NT2/D1 (cell line): ENCODE data around the gene NFX1.

Source experiments
- DNase-seq: peaks from one replicate; pipeline ENCODE4 v3.0.0-alpha.2; 2011; ENCODE audit warnings: low read depth, low spot score
- H3K27me3 ChIP-seq: 2 replicates; pipeline ENCODE4 v1.6.0; 2011; ENCODE audit warnings: mild to moderate bottlenecking; ENCODE audit not compliant: insufficient read length, insufficient read depth
- H3K36me3 ChIP-seq: 2 replicates; pipeline ENCODE4 v1.6.1; 2011; ENCODE audit warnings: mild to moderate bottlenecking, low read length, mixed read lengths; ENCODE audit not compliant: insufficient read depth, insufficient read length
- H3K4me1 ChIP-seq: 2 replicates; pipeline ENCODE4 v1.5.1; 2011; ENCODE audit not compliant: insufficient read depth, insufficient read length
- H3K4me3 ChIP-seq: 2 replicates; pipeline ENCODE4 v1.5.1; 2011; ENCODE audit warnings: low read depth; ENCODE audit not compliant: insufficient read length
- H3K9ac ChIP-seq: 2 replicates; pipeline ENCODE4 v1.6.0; 2011; ENCODE audit warnings: low read depth; ENCODE audit not compliant: insufficient read length
- H3K9me3 ChIP-seq: 2 replicates; pipeline ENCODE4 v1.5.1; 2011; ENCODE audit warnings: mild to moderate bottlenecking, low read length; ENCODE audit not compliant: insufficient read depth
- SUZ12 ChIP-seq: IDR thresholded peaks from 2 replicates; pipeline ENCODE4 v1.6.1; 2011; ENCODE audit not compliant: insufficient read length, insufficient read depth; ENCODE audit errors: extremely low read depth
- YY1 ChIP-seq: IDR thresholded peaks from 2 replicates; pipeline ENCODE4 v1.6.1; 2011; ENCODE audit not compliant: insufficient read length, insufficient read depth
- ZNF274 ChIP-seq: IDR thresholded peaks from 2 replicates; pipeline ENCODE4 v1.6.1; 2011; ENCODE audit warnings: mild to moderate bottlenecking, low read depth, low read length

NFX1 gene

DNA sequence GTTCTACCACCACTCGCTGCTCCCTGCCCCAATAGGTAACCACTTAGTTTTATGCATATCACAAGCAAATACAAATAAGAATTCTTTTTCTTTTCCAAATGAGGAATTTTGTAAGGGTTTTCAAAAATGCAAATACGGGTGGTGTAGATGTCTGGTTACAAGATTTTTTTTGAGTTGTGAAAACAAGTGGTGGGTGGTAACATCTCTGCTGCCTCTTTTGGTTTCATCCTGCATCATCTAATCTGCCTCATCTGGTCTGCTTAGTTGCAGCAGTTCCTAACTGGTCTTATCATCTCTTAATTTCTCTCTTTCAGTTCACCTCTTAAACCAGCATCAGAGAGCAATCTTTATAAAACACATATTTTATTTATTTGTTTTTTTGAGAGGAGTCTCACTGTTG is 5.3 kb downstream of the NFX1 start:
- TF ChIP-seq ZNF274 (no peak), YY1 (no peak), SUZ12 (no peak)
- Histone ChIP-seq H3K9me3 (no peaks in the 10 kb centered on the region), H3K27me3 (no peaks in the 10 kb centered on the region), H3K9ac (no peak overlapping the region), H3K4me1 (no peaks in the 10 kb centered on the region), H3K36me3 (peaks cover 86% of the 10 kb centered on the region), H3K4me3 (no peak overlapping the region)
- no peak for DNase-seq

DNA sequence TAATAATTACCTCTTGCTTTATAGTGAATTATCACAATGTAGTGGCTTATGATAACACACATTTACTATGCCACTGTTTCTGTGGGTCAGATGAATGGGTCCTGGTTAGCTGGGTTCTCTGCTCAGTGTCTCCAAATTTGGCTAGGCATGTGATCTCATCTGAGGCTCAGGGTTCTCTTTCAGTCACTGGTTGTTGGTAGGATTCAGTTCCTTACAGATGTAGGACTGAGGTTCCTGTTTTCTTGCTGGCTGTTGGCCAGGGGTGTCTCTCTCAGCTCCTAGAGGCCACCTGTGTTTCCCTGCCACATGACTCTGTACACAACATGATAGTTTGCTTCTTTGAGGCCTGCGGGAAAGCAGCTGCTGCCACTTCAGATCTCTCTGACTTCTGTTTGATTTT is 7.1 kb downstream of the NFX1 start:
- H3K36me3 ChIP-seq = peaks cover 97% of the 10 kb centered on the region
- DNase-seq = no peak
- no peaks in the 10 kb centered on the region for H3K4me1 ChIP-seq
- H3K27me3 ChIP-seq = no peaks in the 10 kb centered on the region
- H3K4me3 ChIP-seq = no peak overlapping the region
- no peak for TF ChIP-seq ZNF274
- H3K9me3 ChIP-seq = no peaks in the 10 kb centered on the region
- no peak overlapping the region for H3K9ac ChIP-seq

DNA sequence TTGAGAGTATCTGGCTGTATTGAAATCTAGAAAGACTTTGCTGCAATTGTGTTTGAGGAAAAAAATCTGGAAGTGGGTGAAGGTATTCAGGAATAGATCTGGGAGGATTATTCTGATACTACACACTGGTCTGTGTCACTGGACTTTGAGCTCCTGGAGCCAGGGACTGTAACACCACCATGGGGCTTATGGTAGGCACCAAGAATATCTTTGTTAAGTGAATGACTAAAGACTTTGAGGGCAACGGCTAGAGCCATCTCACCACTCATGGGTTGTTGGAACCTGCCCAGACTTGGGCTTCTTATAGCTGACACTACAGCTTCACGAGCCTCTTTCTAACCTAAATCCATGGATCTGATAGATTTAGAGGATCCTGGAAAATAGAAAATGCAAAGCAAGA is 10.2 kb downstream of the NFX1 start:
- DNase-seq = no peak
- Histone ChIP-seq H3K4me3 (no peak overlapping the region), H3K4me1 (no peaks in the 10 kb centered on the region), H3K9me3 (no peaks in the 10 kb centered on the region), H3K27me3 (no peaks in the 10 kb centered on the region), H3K9ac (no peak overlapping the region), H3K36me3 (peaks cover 96% of the 10 kb centered on the region)
- no peak for TF ChIP-seq SUZ12
- no peak for TF ChIP-seq YY1
- TF ChIP-seq ZNF274 = no peak

DNA sequence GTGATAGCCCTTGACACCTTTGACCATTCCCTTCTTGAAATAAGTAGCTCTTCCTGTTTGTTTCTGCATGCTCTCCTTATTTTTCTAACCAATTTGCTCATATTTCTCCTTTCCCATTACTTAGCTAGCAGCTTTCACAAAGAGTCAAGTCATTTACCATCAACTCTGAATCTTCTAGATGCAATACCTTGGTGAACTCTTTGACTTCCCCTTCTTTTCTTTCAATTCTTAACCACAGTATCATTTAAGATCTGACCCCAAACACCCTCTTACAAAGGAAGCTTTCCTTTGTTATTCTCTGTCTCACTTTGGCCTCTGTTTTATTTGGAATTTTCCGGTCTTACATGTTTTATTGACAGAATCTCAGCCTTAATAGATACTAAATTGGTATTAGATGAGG is 14.0 kb downstream of the NFX1 start:
- Histone ChIP-seq H3K36me3 (peaks cover 97% of the 10 kb centered on the region), H3K9me3 (no peaks in the 10 kb centered on the region), H3K9ac (no peak overlapping the region), H3K27me3 (no peaks in the 10 kb centered on the region), H3K4me3 (no peak overlapping the region), H3K4me1 (no peaks in the 10 kb centered on the region)
- no peak for DNase-seq
- TF ChIP-seq ZNF274 (no peak), SUZ12 (no peak), YY1 (no peak)

DNA sequence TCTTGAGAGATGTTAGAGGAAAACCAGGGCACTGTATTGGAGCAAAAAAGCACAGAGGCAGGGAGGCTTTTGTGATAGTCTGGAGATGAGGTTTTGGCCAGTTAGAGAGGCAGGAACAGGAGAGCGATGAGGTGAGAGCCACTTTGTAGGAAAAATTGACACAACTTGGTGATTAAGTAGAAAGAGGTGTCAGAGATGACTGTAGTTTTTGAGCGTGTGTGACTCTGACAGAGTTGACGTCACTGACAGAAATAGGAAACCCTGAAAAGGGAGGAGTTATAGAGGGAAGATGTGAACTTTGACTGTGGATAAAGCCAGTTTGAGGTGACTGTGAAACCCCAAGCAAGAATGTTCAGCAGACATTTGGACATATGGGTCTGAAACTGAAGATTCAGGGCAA is 15.7 kb downstream of the NFX1 start:
- no peaks in the 10 kb centered on the region for H3K9me3 ChIP-seq
- no peaks in the 10 kb centered on the region for H3K4me1 ChIP-seq
- peaks cover 97% of the 10 kb centered on the region for H3K36me3 ChIP-seq
- H3K27me3 ChIP-seq = no peaks in the 10 kb centered on the region
- H3K4me3 ChIP-seq = no peak overlapping the region
- DNase-seq = no peak
- TF ChIP-seq YY1 = no peak
- no peak for TF ChIP-seq SUZ12
- TF ChIP-seq ZNF274 = no peak
- H3K9ac ChIP-seq = no peak overlapping the region

DNA sequence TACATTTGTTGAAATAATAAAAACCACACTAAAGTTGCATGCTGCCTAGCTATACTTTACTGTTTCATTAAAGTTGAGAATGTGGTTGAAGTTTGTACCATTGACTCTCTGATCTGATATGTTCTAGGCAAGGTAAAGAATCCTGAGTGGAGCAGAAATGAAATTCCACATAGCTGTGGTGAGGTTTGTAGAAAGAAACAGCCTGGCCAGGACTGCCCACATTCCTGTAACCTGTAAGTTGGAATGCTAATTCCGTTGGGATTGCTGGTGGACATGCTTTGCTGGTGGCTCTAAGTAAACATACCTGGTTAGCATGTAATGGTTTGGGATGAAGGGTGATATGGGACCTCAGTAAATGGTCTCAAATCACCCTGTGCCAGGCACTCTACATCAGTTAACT is 16.8 kb downstream of the NFX1 start:
- no peaks in the 10 kb centered on the region for H3K27me3 ChIP-seq
- H3K9ac ChIP-seq = no peak overlapping the region
- no peaks in the 10 kb centered on the region for H3K9me3 ChIP-seq
- DNase-seq = no peak
- TF ChIP-seq ZNF274 (no peak), YY1 (no peak), SUZ12 (no peak)
- H3K36me3 ChIP-seq = peaks cover 97% of the 10 kb centered on the region
- H3K4me1 ChIP-seq = no peaks in the 10 kb centered on the region
- no peak overlapping the region for H3K4me3 ChIP-seq

DNA sequence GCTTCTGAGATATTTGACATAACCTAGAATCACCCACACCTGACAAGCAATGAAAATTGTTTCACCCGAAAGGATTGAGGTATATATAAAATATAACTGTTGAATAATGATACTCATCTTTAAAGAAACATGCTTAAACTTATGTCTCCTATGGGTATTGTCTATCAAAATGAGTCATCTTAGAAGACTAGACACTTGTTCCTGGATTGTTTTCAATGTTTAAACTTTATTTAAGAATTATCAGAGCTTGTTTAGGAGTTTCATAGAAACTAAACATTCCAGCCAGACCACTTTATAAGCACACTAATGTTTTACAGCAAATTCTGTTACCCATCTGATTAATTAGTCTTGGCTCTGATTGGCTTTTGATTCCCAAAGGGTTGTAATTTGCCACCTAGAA is 19.6 kb downstream of the NFX1 start:
- H3K9me3 ChIP-seq = no peaks in the 10 kb centered on the region
- no peak overlapping the region for H3K9ac ChIP-seq
- no peaks in the 10 kb centered on the region for H3K27me3 ChIP-seq
- no peak for DNase-seq
- H3K4me1 ChIP-seq = no peaks in the 10 kb centered on the region
- no peak overlapping the region for H3K4me3 ChIP-seq
- H3K36me3 ChIP-seq = peaks cover 94% of the 10 kb centered on the region
- no peak for TF ChIP-seq ZNF274
- TF ChIP-seq YY1 = no peak
- no peak for TF ChIP-seq SUZ12

DNA sequence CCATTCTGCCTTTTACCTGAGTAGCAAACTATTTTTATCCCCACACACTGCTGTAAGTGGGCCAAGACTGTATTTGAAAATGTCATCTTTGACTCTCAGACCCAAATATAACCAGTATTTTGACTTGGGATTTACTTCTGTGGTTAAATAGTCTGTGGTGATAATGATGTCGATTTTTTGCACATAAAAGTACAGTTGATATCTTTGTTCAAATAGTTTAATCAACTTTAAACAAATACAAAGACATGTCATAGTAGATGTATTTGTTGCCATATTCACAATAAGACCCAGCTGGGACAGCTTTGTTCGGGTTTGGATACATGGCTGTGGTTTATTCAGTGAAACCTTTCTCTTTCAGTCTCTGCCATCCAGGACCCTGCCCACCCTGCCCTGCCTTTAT is 20.4 kb downstream of the NFX1 start:
- Histone ChIP-seq H3K9me3 (no peaks in the 10 kb centered on the region), H3K36me3 (peaks cover 93% of the 10 kb centered on the region), H3K9ac (no peak overlapping the region), H3K4me1 (no peaks in the 10 kb centered on the region), H3K27me3 (no peaks in the 10 kb centered on the region), H3K4me3 (no peak overlapping the region)
- no peak for DNase-seq
- TF ChIP-seq YY1 (no peak), SUZ12 (no peak), ZNF274 (no peak)
